Left ventricle myocardium inferior (tissue), 1 donor: ENCODE results near the gene RASAL2. TPM values are rescaled to one million over a fixed set of nuclear protein-coding genes. Genes with fewer than 3 reads are reported as not detected.

Experiments
- DNase-seq: peaks from one replicate; pipeline ENCODE4 v3.0.0-alpha.2; 2020
- H3K27ac ChIP-seq: fragments of 200-600 bp; replicated peaks from 2 replicates; pipeline ENCODE4 v1.8.0; 2021
- H3K27me3 ChIP-seq: fragments of 200-600 bp; 2 replicates; pipeline ENCODE4 v1.8.0; 2021; ENCODE audit warnings: low read depth
- H3K36me3 ChIP-seq: fragments of 200-600 bp; 2 replicates; pipeline ENCODE4 v1.8.0; 2021
- H3K4me1 ChIP-seq: fragments of 200-600 bp; 2 replicates; pipeline ENCODE4 v1.8.0; 2021
- H3K4me3 ChIP-seq: fragments of 200-600 bp; 2 replicates; pipeline ENCODE4 v1.8.0; 2021; ENCODE audit warnings: mild to moderate bottlenecking, moderate library complexity
- H3K9me3 ChIP-seq: fragments of 200-600 bp; replicated peaks from 2 replicates; pipeline ENCODE4 v1.8.0; 2021
- CTCF ChIP-seq: fragments of 200-600 bp; IDR thresholded peaks from 2 replicates; pipeline ENCODE4 v1.8.0; 2021; ENCODE audit warnings: antibody characterized with exemption, mild to moderate bottlenecking, borderline replicate concordance
- intact Hi-C: fragments of 100-400 bp; cut with micrococcal nuclease; formaldehyde crosslinking; loops from one replicate; pipeline ENCODE4 v1.11.0; 2022
- total RNA-seq: library from RNA; stranded (reverse); fragmentation: NEBNext Ultra II Directional; extraction: Animal tissue kit (Norgen Biotek cat#: 25700); gene quantifications from one replicate; pipeline ENCODE4 v1.2.1, GENCODE V29; 2021
- donor health status: DM: no; HTN: yes; CAD: no; lungs with severe emphysema.

Gene RASAL2
- total RNA-seq, 1 donor from 2014 or later: 28.3 TPM

GRCh38 chr1:178354816-178355215 is 260.9 kb downstream of the RASAL2 start:
- Histone ChIP-seq H3K36me3 (no peaks in the 10 kb centered on the region), H3K9me3 (peaks cover 12% of the 10 kb centered on the region), H3K27ac (no peak overlapping the region), H3K27me3 (no peaks in the 10 kb centered on the region), H3K4me3 (no peak overlapping the region), H3K4me1 (peaks cover 63% of the 10 kb centered on the region)
- intact Hi-C loops: no loop called here
- no peak for DNase-seq
- TF ChIP-seq CTCF: no peak

DNA sequence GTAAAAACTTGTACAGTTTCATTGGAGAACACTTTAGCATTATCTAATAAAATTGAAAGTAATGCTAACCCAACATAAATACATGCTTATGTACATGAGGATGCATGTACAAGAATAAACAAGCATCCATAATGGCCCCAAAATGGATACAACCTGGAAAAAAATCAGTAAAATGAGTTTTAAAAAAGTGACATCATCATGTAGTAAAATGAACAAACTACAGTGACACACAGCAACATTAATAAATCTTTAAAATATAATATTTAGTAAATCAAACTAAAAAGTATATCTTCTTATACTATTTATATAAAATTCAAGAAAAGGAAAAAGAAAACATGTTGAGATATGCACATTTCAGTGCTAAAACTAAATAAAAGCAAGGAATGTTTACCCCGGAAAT is 262.4 kb downstream of the RASAL2 start:
- no peaks in the 10 kb centered on the region for H3K36me3 ChIP-seq

GRCh38 chr1:178358456-178358855 is 264.6 kb downstream of the RASAL2 start:
- no peak overlapping the region for H3K27ac ChIP-seq
- no peaks in the 10 kb centered on the region for H3K36me3 ChIP-seq
- intact Hi-C loops: no loop called here
- no peak for DNase-seq
- no peaks in the 10 kb centered on the region for H3K27me3 ChIP-seq
- no peak for TF ChIP-seq CTCF
- H3K9me3 ChIP-seq: no peaks in the 10 kb centered on the region
- no peak overlapping the region for H3K4me3 ChIP-seq
- peaks cover 62% of the 10 kb centered on the region for H3K4me1 ChIP-seq

More for the DNA sequence above, 262.4 kb downstream of the RASAL2 start:
- Histone ChIP-seq H3K4me1 (peaks cover 63% of the 10 kb centered on the region), H3K9me3 (peaks cover 12% of the 10 kb centered on the region), H3K4me3 (no peak overlapping the region), H3K27ac (no peak overlapping the region), H3K27me3 (no peaks in the 10 kb centered on the region)
- no peak for TF ChIP-seq CTCF
- no peak for DNase-seq
- intact Hi-C loops: no loop called here

DNA sequence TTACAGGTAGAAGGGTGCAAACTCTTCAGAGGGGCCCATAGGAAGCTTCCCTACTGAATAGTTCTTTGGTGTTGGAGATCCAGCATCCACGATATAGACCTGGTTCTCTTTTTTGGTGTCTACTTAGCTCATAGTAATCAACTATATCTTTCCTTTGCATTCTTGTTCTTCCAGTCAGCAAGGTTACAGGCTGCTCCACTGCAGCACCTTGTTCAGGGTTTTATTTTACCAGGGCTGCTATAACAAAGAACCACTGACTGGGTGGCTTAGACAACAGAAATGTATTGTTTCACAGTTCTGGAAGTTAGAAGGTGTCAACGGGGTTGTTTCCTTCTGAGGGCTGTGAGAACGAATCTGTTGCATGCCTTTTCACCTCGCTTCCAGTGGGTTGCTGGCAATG is 266.5 kb downstream of the RASAL2 start:
- no peak for DNase-seq
- Histone ChIP-seq H3K9me3 (no peaks in the 10 kb centered on the region), H3K27ac (no peak overlapping the region), H3K27me3 (no peaks in the 10 kb centered on the region), H3K4me1 (peaks cover 47% of the 10 kb centered on the region), H3K36me3 (no peaks in the 10 kb centered on the region), H3K4me3 (no peak overlapping the region)
- TF ChIP-seq CTCF: no peak
- intact Hi-C loops: no loop called here

DNA sequence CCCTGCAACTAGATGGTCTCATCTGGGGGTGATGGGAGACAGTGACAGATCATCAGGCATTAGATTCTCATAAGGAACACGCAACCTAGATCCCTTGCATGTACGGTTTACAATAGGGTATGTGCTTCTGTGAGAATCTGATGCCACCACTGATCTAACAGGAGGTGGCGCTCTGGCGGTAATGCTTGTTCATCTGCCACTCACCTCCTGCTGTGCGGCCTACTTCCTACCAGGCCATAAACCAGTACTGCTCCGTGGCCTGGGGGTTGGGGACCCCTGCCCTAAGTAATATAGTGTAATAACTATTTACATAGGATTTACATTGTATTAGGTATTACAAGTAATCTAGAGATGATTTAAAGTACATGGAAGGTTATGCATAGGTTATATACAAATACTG is 267.9 kb downstream of the RASAL2 start:
- H3K27ac ChIP-seq: no peak overlapping the region
- no peaks in the 10 kb centered on the region for H3K27me3 ChIP-seq
- no peak for TF ChIP-seq CTCF
- no peak for DNase-seq
- H3K36me3 ChIP-seq: no peaks in the 10 kb centered on the region
- H3K4me1 ChIP-seq: peaks cover 43% of the 10 kb centered on the region
- H3K9me3 ChIP-seq: no peaks in the 10 kb centered on the region
- no peak overlapping the region for H3K4me3 ChIP-seq
- intact Hi-C loops: no loop called here

DNA sequence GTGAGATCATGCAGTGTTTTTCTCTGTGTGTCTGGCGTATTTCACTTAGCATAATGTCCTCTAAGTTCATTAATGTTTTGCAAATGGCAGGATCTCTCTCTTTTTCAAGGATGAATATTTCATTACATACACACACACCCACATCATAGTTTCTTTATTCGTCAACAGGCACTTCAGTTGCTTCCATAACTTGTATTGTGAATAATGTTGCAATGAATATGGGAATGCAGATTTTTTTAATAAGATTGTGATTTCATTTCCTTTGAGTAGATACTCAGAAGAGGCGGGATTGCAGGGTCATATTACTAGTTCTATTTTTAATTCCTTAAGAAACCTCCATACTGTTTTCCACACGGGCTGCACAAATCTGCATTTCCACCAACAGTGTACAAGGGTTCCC is 268.8 kb downstream of the RASAL2 start:
- Histone ChIP-seq H3K36me3 (no peaks in the 10 kb centered on the region), H3K4me1 (peaks cover 35% of the 10 kb centered on the region), H3K9me3 (no peaks in the 10 kb centered on the region), H3K27me3 (no peaks in the 10 kb centered on the region), H3K27ac (no peak overlapping the region), H3K4me3 (no peak overlapping the region)
- DNase-seq: no peak
- intact Hi-C loops: no loop called here
- no peak for TF ChIP-seq CTCF
